ENCODE results near the gene LCE1F.

Gene LCE1F

GRCh38 chr1:152774875-152775274 lies at the start of gene LCE1F:
Gene LCE1F, plus strand, starts transcription at chr1:152775140. Its CDS starts 1,232 bp downstream, at chr1:152776372.
- DNase-seq (ENCODE audit: low spot score): no peak

- no peak for DNase-seq (ENCODE audit: low spot score)
These were observed 49.7 kb upstream of the LCE1F start for GRCh38 chr1:152725261-152725660.

- no peak for DNase-seq (ENCODE audit: low spot score)
These were observed 46.0 kb upstream of the LCE1F start for GRCh38 chr1:152728986-152729385.

- no peak for DNase-seq (ENCODE audit: low spot score)
These were observed 39.3 kb upstream of the LCE1F start for GRCh38 chr1:152735648-152736047.

- no peak for DNase-seq (ENCODE audit: low spot score)
These were observed 36.9 kb upstream of the LCE1F start for GRCh38 chr1:152737997-152738396.

GRCh38 chr1:152739841-152740240 lies 35.1 kb upstream of the LCE1F start:
- DNase-seq (ENCODE audit: low spot score): no peak

GRCh38 chr1:152741656-152742055 lies 33.3 kb upstream of the LCE1F start:
- no peak for DNase-seq (ENCODE audit: low spot score)

GRCh38 chr1:152743371-152744145 lies 31.4 kb upstream of the LCE1F start:
- no peak for DNase-seq (ENCODE audit: low spot score)

GRCh38 chr1:152745289-152745704 lies 29.6 kb upstream of the LCE1F start:
- DNase-seq (ENCODE audit: low spot score): no peak

GRCh38 chr1:152745765-152746444 lies 29.0 kb upstream of the LCE1F start:
- DNase-seq (ENCODE audit: low spot score): no peak

- DNase-seq (ENCODE audit: low spot score): no peak
These were observed 27.1 kb upstream of the LCE1F start for GRCh38 chr1:152747831-152748230.

- DNase-seq (ENCODE audit: low spot score): no peak
These were observed 22.7 kb upstream of the LCE1F start for GRCh38 chr1:152752225-152752624.

- no peak for DNase-seq (ENCODE audit: low spot score)
These were observed 21.4 kb upstream of the LCE1F start for GRCh38 chr1:152753586-152753985.

GRCh38 chr1:152756872-152757271 lies 18.1 kb upstream of the LCE1F start:
- no peak for DNase-seq (ENCODE audit: low spot score)

GRCh38 chr1:152757747-152758146 lies 17.2 kb upstream of the LCE1F start, which contains the start of gene KPRP:
Gene KPRP, plus strand, starts transcription at chr1:152758025. Its CDS starts 1,564 bp downstream, at chr1:152759589.
- DNase-seq (ENCODE audit: low spot score): no peak

GRCh38 chr1:152758636-152759035 lies 16.3 kb upstream of the LCE1F start:
- DNase-seq (ENCODE audit: low spot score): no peak

GRCh38 chr1:152759453-152760173 lies 15.3 kb upstream of the LCE1F start:
- DNase-seq (ENCODE audit: low spot score): no peak

GRCh38 chr1:152760551-152761190 lies 14.3 kb upstream of the LCE1F start:
- no peak for DNase-seq (ENCODE audit: low spot score)

- DNase-seq (ENCODE audit: low spot score): no peak
These were observed 13.2 kb upstream of the LCE1F start for GRCh38 chr1:152761609-152762213.

- no peak for DNase-seq (ENCODE audit: low spot score)
These were observed 6.0 kb upstream of the LCE1F start for GRCh38 chr1:152768847-152769533.

GRCh38 chr1:152770411-152770810 lies 4.5 kb upstream of the LCE1F start:
- no peak for DNase-seq (ENCODE audit: low spot score)

All from germinal center (tissue), 1 donor.